HuH-7 (cell line): Measurements from ENCODE around the gene GABARAP.

Source experiments
- DNase-seq: peaks from one replicate; pipeline ENCODE4 v3.0.0; 2011; ENCODE audit warnings: low spot score

GABARAP gene

DNA sequence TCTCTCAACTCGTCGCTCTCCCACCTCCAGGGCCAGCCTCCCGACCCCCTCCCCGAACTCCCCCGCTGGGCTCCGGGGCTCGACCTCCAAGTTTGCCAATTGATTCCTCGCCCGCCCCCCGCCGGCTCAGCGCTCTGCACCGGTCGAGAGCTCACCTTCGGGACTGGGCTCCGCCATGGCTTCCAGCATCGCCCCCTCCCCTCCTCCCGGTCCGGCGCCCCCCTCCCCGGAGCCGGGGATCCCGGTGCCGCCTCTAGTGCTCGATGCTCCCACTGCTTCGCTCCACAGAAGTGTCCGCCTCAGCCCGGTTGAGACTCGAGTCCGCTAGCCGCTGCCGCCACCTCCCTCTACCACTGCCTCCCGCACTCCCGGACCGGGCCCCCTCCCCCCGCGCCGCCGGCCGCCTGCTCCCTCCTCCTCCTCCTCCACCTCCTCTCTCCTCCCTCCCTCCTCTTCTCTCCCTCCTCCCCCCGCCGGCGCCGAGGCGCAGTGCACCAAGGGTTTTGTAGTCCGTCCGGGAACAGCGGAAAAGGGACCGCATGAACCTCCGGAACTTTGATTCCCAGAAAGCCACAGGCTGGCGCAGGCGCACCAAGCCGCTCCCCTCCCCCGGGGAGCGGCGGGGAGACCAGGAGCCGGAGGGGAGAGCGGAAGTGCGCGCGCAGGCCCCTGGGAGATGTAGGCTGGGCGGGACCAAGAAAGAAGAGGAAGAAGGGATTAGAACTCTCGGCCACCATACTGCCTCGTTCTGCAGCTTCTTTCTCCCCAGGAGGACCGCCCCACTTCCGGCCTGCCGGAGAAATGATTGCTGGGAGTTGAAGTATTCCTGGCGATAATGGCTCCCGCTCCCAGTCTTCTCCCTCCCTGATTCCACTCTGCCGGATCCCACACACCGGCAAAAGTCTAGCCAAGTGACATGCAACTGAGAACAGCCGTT, 2.9 kb downstream of the GABARAP start, which contains the start of gene PHF23:
PHF23 (minus strand) TSS at position 367 of the 937 bp plus-strand sequence; CDS start at position 189, 178 bp downstream.
- peak; percentile 95 for DNase-seq

DNA sequence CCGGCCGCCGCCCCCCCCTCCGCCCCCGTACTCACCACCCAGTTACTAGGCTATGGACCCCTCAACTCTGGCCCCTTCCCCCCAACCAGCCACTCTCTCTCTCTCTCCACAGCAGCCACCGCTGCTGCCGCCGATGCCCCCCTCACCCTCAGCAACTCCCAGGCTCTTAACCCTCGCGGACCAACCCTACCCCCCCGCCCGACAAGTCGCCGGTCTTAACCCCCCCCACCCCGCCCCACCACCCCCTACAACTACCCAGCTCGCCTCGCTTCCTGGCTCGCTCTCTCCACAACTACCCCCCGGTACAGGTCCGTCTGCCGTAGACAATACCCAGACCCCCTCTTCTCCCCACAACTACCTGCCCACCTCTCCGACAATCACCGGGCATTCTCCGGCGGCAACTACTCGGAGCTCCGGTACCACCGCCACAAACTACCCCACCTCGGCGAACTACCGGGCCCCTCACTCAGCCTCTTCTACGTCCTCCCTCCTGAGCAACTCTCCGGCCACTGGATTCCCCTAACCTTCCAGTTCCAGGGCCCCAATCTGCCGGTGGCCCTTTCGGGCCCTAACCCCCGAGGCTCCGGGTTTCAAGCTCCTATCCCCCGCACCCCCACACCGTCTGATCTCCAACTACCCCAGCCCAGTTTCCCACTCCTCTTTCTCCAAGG, 3.7 kb downstream of the GABARAP start:
- no peak for DNase-seq

- no peak for DNase-seq
These were observed 4.4 kb downstream of the GABARAP start for GRCh38 chr17:7237761-7238419.

- DNase-seq: no peak
These were observed 4.9 kb downstream of the GABARAP start for GRCh38 chr17:7237266-7237760.

DNA sequence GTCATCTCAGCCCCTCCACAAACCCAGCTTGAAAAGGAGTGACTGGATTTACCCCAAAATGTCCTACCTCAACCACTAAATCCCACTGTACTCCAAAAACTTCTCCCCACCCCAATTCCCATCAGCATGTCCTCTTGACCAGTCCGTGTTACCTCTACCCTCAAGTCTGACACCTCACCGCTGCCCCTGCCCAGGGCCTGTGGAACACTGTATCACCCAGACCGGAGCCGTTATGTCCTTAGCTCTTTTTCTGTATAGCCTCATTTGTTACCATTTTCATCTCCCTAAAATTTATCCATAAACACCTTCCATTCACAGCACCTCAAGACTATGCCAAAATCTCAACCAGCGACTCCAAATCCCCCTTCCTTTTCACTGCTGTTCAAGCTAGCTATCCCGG, 5.4 kb downstream of the GABARAP start:
- DNase-seq: no peak

- no peak for DNase-seq
These were observed 6.3 kb downstream of the GABARAP start for GRCh38 chr17:7235693-7236665.

DNA sequence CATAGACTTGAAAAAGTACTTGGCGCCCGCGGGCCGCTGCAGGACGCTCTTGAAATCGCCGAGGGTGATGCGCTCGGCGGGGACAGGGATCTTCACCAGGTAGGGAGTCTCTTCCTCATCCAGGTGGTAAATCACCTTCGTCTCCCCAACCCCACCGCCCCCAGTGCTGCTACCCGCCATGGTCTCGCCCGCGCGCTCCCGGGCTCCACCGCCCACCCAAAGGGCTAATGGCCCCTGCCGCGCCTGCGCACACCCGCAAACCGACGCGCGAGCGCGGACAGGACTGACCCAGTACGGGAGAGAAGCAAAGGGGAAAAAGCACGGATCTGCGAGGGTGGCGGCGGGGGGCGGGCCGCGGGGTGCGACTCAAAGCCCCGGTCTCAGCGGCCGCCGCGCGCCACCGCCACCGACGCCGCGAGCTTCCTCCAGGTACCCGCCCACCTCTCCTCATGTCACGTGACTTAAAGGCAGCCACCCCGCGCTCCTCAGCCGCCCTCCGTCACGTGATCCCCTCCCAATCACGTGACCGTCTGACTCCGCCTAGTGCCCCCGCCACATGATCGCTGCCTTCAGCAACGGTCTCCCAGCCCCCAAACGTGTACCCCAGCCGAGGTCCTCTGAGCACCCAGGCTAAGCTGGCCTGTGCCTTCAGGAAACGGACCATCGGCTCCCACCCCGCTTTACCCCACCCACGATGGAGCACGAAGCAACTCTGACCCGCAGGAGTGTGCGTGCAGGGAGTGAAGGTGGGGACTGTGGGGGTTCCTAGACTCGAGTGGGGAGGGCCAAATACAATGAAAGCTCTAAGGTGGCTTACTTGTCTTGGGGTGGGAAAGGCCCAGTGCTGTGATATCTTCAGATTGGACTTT, 7.9 kb downstream of the GABARAP start, which contains the start of gene DVL2:
DVL2 (minus strand) TSS at position 435 of the 869 bp plus-strand sequence; CDS start at position 180, 255 bp downstream.
- DNase-seq: peak; percentile 94

- no peak for DNase-seq
These were observed 8.6 kb downstream of the GABARAP start for GRCh38 chr17:7233701-7234082.

DNA sequence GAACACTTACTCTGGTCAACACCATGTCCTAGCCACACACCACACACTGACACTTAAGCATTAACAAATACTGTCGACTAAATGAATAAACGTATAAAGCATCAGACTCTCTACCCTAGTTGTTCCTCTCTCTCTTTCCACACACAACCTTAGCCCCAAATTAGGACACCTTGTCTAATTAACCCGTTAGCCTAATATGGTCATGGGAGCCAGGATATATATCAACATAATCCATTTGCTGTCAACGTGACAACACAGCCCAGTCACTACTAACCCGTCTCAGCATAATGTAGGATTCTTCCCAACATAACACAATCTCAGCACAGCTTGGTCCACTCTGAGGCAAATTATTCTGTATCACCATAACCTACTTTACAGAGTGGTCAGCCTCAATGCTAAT, 10.1 kb downstream of the GABARAP start:
- no peak for DNase-seq

- no peak for DNase-seq
These were observed 12.7 kb downstream of the GABARAP start for GRCh38 chr17:7229504-7229903.

GRCh38 chr17:7228920-7229319, 13.3 kb downstream of the GABARAP start:
- DNase-seq: no peak

DNA sequence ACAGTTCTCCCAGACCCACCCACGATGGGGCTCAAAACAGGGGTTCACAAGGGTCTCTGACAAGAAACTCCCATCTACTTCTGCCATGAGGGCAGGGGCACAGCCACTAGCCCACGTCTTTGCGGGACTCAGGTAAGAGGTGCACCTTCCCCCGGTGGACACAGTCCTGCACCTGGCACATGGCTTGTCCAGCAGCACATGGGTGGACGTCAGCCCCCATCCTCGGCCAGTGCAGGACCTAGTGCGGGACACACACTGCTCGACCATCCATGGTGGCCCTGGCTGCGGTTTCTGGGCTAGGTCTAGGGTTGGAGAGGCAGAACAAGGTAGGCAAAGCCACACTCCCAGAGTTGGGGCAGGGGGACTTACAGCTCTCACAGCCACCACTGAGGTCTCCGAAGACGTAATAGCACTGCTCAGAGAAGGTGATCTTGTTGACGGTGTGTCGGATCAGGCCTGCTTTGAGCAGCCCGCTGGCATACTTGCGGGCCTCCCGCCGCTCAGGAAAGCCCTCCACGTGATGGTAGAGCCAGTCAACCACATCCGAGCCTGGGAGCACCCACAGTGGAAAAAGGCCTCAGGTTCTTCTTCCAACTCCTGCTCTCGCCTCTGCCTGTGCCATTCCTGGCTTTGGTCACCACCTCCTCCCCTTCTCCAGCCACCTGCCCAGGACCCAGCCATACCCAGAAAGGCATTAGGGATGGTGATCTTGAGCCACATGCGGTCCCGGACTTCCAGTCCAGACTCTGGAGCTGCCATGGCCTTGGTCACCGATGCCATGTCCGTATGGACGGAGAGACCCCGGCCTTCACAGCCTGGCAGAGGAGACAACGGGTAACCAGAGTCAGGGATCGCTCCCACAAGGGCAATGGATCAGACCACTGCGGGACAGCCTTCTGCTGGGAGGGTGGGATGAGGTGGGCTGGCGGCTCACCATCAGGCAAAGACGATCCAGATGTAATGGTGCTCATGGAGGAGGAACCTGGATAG, 15.2 kb downstream of the GABARAP start:
- no peak for DNase-seq

DNA sequence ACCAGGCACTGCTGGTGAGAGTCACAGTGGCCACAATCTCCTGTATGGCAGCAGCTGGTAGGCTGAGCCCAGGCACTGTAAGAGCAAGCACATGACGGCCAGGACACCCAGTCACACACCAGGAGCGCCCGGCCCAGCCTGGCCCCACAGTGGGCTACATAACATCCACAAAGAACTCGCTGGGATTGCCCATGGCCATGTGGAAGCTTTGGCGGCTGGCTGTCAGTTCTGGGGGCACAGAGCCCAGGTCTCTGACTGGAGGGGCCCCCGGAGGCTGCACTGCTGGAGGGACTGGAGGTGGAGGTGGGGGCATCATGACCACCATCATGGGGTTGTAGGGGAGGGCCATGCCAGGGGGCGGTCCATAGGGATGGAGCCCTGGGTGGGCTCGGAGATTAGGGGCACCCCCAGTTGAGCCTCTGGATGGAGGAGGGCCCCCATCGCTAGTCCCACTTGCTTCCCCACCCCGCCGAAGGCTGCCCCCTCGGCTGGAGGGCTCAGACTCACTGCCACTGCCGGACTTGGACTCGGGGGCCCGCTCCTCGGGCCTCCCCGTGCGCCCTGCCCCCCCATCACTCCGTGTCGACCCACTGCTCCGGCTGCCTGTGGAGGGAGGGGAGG, 16.4 kb downstream of the GABARAP start:
- no peak for DNase-seq

GRCh38 chr17:7224661-7225111, 17.6 kb downstream of the GABARAP start:
- DNase-seq: no peak

DNA sequence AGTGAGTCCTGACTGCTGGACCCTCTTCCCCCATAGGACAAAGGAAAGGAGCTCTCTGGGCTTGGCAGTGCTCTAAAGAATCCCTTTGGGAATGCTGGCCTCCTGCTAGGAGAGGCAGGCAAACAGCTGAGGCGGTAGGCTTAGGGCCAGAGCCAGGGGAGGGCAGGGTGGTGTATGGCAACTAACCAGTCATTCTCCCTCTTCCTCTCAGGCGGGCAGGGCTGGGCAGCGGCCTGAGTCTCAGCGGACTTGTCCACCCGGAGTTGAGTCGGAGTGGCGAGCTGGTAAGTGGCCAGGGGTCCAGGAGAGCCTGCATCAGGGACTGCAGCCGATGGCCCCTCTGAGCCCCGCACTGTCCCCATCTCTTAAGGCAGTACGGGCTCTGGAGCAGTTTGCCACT, 18.1 kb downstream of the GABARAP start:
- DNase-seq: no peak

DNA sequence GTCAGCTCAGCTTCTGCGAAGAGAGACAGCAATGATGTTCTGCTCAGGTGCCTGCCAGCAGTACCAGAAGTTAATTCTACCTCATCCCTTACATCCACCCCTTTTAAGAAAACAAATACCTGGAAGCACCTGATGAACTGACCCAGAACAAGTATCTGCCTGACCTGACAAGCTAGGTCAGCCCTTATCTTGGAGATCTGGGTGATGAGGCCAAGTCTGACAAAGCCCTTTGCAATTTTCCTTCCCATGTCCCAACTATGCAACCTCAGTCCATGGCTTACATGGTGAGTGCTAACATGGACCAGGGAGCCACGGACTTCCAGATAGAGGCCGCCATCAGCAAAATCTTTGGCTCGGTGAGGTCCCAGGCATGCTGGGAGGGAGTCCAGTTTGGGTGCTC, 18.9 kb downstream of the GABARAP start:
- no peak for DNase-seq

DNA sequence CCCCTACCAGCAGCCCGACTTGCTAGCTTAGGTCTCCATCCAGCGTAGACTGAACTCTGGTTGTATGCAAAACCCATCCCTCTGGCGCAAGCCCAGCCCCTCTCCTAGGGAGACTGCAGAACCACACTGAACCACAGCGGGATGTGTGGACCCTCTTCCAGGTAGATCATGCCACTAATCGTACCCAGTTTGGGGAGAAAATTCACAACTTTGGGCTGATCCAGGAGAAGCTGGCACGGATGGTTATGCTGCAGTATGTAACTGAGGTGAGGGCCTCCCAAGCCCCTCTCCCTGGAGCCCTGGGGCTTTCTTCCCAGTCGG, 19.3 kb downstream of the GABARAP start:
- DNase-seq: no peak
